ENCODE results near the gene PLCB1. TPM values are rescaled to one million over a fixed set of nuclear protein-coding genes. Genes with fewer than 3 reads are reported as not detected.

PLCB1 gene
- total RNA-seq, 1 donor from 2014 or later, result 10.8 TPM

DNA sequence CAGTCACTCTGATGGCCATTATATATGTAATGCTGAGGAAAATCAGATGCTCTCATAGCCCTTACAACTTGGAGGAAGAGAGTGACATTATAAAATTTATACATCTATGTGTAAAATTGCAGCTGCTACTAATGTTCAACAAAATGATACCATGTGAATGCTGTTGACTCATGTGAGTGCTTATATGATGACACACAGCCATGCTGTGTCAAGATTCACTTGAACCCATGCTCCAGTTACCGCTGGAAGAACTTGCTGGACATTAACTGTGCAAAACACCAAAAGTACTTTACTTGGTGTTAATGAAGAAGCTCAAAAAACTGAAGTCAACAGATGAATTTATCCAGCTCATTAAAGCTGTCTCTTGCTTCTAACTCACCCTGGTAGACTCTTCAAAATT, 617.9 kb downstream of the PLCB1 start:
- peaks cover 3% of the 10 kb centered on the region for H3K4me1 Mint-ChIP-seq (ENCODE audit: low read depth)
- no peak for DNase-seq (ENCODE audit: low spot score)
- H3K9me3 Mint-ChIP-seq (ENCODE audit: low read depth), result no peaks in the 10 kb centered on the region
- TF ChIP-seq, protein P1, sequence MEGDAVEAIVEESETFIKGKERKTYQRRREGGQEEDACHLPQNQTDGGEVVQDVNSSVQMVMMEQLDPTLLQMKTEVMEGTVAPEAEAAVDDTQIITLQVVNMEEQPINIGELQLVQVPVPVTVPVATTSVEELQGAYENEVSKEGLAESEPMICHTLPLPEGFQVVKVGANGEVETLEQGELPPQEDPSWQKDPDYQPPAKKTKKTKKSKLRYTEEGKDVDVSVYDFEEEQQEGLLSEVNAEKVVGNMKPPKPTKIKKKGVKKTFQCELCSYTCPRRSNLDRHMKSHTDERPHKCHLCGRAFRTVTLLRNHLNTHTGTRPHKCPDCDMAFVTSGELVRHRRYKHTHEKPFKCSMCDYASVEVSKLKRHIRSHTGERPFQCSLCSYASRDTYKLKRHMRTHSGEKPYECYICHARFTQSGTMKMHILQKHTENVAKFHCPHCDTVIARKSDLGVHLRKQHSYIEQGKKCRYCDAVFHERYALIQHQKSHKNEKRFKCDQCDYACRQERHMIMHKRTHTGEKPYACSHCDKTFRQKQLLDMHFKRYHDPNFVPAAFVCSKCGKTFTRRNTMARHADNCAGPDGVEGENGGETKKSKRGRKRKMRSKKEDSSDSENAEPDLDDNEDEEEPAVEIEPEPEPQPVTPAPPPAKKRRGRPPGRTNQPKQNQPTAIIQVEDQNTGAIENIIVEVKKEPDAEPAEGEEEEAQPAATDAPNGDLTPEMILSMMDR (IDR thresholded peaks at IDR 0.05), result no peak
- no peaks in the 10 kb centered on the region for H3K27me3 Mint-ChIP-seq (ENCODE audit: low read depth)
- H3K4me3 Mint-ChIP-seq (ENCODE audit: unreplicated experiment), result no peak overlapping the region
- H3K27ac Mint-ChIP-seq (ENCODE audit: unreplicated experiment), result no peak overlapping the region
- no peaks in the 10 kb centered on the region for H3K36me3 Mint-ChIP-seq (ENCODE audit: low read depth)

DNA sequence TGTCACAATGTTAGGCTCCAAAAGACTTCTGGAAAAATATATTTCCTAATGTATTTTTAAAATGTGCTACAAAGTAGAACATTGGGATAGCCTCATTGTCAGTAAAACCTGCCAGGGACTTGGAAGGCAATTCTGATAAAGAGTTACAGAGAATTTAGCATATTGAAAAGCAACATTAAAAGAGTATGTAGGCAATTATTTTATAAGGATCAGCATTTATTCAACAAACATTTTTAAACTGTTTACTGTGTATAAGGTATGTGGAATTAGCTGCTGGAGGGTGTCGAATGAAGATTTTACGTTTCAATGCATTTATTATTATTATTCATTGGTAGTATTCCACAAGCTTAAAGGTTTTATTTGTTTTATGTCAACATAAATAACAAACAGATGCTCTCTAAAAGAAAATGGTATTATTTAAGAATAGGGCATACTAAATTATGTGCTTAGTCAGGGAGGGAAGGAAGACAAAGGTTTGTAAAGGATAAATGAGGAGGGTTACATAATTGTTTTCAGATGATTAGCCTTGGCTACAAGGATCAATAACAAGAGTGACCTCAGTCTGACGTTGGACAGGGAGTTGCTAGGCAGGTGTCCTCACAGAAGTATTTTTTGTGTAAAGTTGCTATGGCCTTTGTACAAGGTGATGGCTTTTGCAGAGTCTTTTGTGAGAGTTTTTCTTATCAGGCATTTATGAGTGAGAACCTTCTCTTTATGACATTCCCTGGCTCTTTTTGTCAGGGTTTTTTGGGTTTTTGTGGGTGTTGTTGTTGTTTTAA, 623.5 kb downstream of the PLCB1 start:
- Mint-ChIP-seq H3K4me3 (ENCODE audit: unreplicated experiment) (no peak overlapping the region), H3K27ac (ENCODE audit: unreplicated experiment) (no peak overlapping the region), H3K36me3 (ENCODE audit: low read depth) (no peaks in the 10 kb centered on the region), H3K9me3 (ENCODE audit: low read depth) (no peaks in the 10 kb centered on the region), H3K4me1 (ENCODE audit: low read depth) (peaks cover 13% of the 10 kb centered on the region), H3K27me3 (ENCODE audit: low read depth) (no peaks in the 10 kb centered on the region)
- TF ChIP-seq, protein P1 (IDR thresholded peaks at IDR 0.05), result no peak
- DNase-seq (ENCODE audit: low spot score), result no peak

DNA sequence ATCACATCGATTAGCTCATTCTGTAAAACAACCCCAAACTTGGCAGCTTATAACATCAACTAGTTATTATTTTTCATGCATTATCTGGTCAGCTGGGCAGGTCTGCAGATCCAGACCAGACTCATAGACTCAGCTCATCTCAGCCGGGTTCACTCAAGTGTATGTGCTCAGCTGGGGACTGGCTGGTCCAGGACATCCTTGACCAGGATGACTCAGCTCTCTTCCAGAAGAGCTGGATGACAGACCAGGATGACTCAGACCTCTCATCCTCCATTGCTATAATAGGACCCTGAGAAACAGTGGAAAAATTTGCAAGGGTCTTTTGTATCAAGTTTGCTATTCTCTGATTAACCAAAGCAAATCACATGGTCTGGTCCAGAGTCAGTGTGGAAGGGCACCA, 624.3 kb downstream of the PLCB1 start:
- Mint-ChIP-seq H3K27me3 (ENCODE audit: low read depth) (no peaks in the 10 kb centered on the region), H3K9me3 (ENCODE audit: low read depth) (no peaks in the 10 kb centered on the region), H3K27ac (ENCODE audit: unreplicated experiment) (no peak overlapping the region), H3K4me3 (ENCODE audit: unreplicated experiment) (no peak overlapping the region), H3K4me1 (ENCODE audit: low read depth) (peaks cover 18% of the 10 kb centered on the region), H3K36me3 (ENCODE audit: low read depth) (no peaks in the 10 kb centered on the region)
- TF ChIP-seq, protein P1 (IDR thresholded peaks at IDR 0.05), result no peak
- no peak for DNase-seq (ENCODE audit: low spot score)

DNA sequence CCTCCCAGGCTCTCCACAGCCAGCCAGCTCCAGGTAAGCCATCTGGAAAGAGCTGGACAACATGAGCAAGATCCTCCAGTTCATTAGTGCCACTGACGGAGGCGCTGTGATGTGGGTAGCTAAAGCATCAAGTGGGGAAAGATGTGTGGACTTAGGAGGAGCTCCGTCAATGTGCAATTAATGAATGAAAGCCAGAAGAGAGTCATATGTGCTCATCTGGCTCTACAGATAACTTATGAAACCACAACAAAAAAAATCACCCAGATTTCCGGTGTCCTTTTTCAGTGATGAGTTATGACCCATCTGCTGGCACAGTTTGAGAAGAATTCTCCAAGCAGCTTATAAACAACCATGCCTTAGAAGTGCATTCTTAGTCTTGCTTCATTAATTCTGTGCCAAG, 625.1 kb downstream of the PLCB1 start:
- H3K9me3 Mint-ChIP-seq (ENCODE audit: low read depth), result no peaks in the 10 kb centered on the region
- H3K36me3 Mint-ChIP-seq (ENCODE audit: low read depth), result no peaks in the 10 kb centered on the region
- H3K27me3 Mint-ChIP-seq (ENCODE audit: low read depth), result no peaks in the 10 kb centered on the region
- no peak overlapping the region for H3K27ac Mint-ChIP-seq (ENCODE audit: unreplicated experiment)
- TF ChIP-seq, protein P1 (IDR thresholded peaks at IDR 0.05), result no peak
- DNase-seq (ENCODE audit: low spot score), result no peak
- no peak overlapping the region for H3K4me3 Mint-ChIP-seq (ENCODE audit: unreplicated experiment)
- peaks cover 16% of the 10 kb centered on the region for H3K4me1 Mint-ChIP-seq (ENCODE audit: low read depth)

DNA sequence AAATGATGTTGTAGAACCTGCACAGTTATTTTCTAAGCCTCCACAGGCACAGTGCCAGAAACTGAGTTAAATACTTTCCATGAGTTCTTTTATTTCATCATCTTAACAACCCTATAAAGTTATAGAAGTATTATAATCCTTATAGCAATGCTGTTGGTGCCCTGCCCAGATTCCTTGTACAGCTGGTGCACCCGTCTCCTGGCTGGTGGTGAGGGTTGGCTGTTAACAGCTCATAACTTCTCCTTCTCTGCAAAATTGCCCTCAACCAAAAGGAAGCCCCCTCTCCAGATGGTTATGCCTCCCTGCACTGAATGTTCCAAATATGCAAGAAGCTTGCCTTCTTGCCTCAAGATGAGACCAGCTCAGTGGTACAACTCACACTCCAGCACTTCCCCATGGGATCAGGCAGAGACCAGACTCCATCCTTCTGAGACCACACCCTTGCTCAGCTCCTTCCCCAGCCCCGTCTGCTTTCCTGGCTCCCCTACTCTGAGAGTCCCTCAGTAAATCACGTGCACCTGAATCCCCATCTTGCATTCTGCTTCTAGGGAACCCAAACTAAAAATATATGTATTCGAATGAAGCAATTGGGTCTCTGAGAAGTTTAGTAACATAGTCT, 632.4 kb downstream of the PLCB1 start:
- H3K4me1 Mint-ChIP-seq (ENCODE audit: low read depth), result peaks cover 23% of the 10 kb centered on the region
- no peak overlapping the region for H3K4me3 Mint-ChIP-seq (ENCODE audit: unreplicated experiment)
- DNase-seq (ENCODE audit: low spot score), result no peak
- TF ChIP-seq, protein P1 (IDR thresholded peaks at IDR 0.05), result no peak
- no peaks in the 10 kb centered on the region for H3K9me3 Mint-ChIP-seq (ENCODE audit: low read depth)
- H3K27me3 Mint-ChIP-seq (ENCODE audit: low read depth), result no peaks in the 10 kb centered on the region
- H3K27ac Mint-ChIP-seq (ENCODE audit: unreplicated experiment), result peak overlapping the region; percentile 47
- peaks cover 6% of the 10 kb centered on the region for H3K36me3 Mint-ChIP-seq (ENCODE audit: low read depth)

Measured in chondrocyte (in vitro differentiated cells).